Liver (tissue), 9 donors: ENCODE results near the gene LEF1. TPM values are rescaled to one million over a fixed set of nuclear protein-coding genes. Genes with fewer than 3 reads are reported as not detected.

Experiments used
- DNase-seq: peaks from one replicate; pipeline ENCODE4 v3.0.0-alpha.2; 2017; ENCODE audit warnings: low spot score
- H3K27ac ChIP-seq, 2 donors: one replicate each; pipeline ENCODE4 v1.7.0; 2013; ENCODE audit warnings: inconsistent platforms in 2 of 2, low read length in 2 of 2, control low read depth in 1 of 2, low read depth in 1 of 2, mild to moderate bottlenecking in 1 of 2
- H3K27me3 ChIP-seq, 4 donors: one replicate each; pipeline versions ENCODE4 v1.6.1 to v1.7.0; 2013; ENCODE audit warnings: low read length in 3 of 4, inconsistent platforms in 1 of 4, mild to moderate bottlenecking in 1 of 4, moderate library complexity in 1 of 4; ENCODE audit not compliant: control insufficient read depth in 4 of 4, insufficient read depth in 4 of 4
- H3K36me3 ChIP-seq, 4 donors: one replicate each; pipeline versions ENCODE4 v1.6.1 to v1.7.0; 2013; ENCODE audit warnings: low read length in 3 of 4, mild to moderate bottlenecking in 3 of 4, low read depth in 1 of 4, moderate library complexity in 1 of 4; ENCODE audit not compliant: control insufficient read depth in 4 of 4, insufficient read depth in 3 of 4
- H3K4me1 ChIP-seq, 4 donors: one replicate each; pipeline versions ENCODE4 v1.6.1 to v1.7.0; 2013; ENCODE audit warnings: low read length in 3 of 4, mild to moderate bottlenecking in 3 of 4, moderate library complexity in 1 of 4; ENCODE audit not compliant: control insufficient read depth in 4 of 4, insufficient read depth in 4 of 4
- H3K4me3 ChIP-seq, 3 donors: one replicate each; pipeline versions ENCODE4 v1.6.1 to v1.7.0; 2013; ENCODE audit warnings: low read length in 3 of 3, control low read depth in 1 of 3, low read depth in 1 of 3, mild to moderate bottlenecking in 1 of 3
- H3K9ac ChIP-seq, 2 donors: one replicate each; pipeline ENCODE4 v1.7.0; 2013; ENCODE audit warnings: low read length in 2 of 2, mild to moderate bottlenecking in 2 of 2, moderate library complexity in 2 of 2, control low read depth in 1 of 2, low read depth in 1 of 2
- H3K9me3 ChIP-seq, 4 donors: one replicate each; pipeline versions ENCODE4 v1.6.1 to v1.7.0; 2013; ENCODE audit warnings: low read length in 3 of 4; ENCODE audit not compliant: control insufficient read depth in 4 of 4
- ATF3 ChIP-seq: IDR thresholded peaks from 2 replicates; pipeline ENCODE4 v1.6.1; 2016; ENCODE audit warnings: antibody characterized with exemption
- EGR1 ChIP-seq, 2 donors: IDR thresholded peaks; 2 replicates each; pipeline ENCODE4 v1.6.1; 2016 to 2018; ENCODE audit warnings: antibody characterized with exemption in 2 of 2, low read depth in 2 of 2
- FOXA1 ChIP-seq: IDR thresholded peaks from 2 replicates; pipeline ENCODE4 v1.6.1; 2016; ENCODE audit warnings: antibody characterized with exemption
- FOXA2 ChIP-seq: IDR thresholded peaks from 2 replicates; pipeline ENCODE4 v1.6.1; 2016; ENCODE audit warnings: antibody characterized with exemption
- GABPA ChIP-seq, 2 donors: IDR thresholded peaks in 1 of 2; conservative IDR thresholded peaks in 1 of 2; 2 replicates each; pipeline ENCODE4 v1.6.1; 2016; ENCODE audit warnings: antibody characterized with exemption in 2 of 2, mild to moderate bottlenecking in 1 of 2, moderate library complexity in 1 of 2
- HNF4A ChIP-seq, 2 donors: conservative IDR thresholded peaks; 2 replicates each; pipeline ENCODE4 v1.6.1; 2016; ENCODE audit warnings: antibody characterized with exemption in 2 of 2, mild to moderate bottlenecking in 2 of 2
- HNF4G ChIP-seq: IDR thresholded peaks from 2 replicates; pipeline ENCODE4 v1.6.1; 2016; ENCODE audit warnings: antibody characterized with exemption
- JUND ChIP-seq, 2 donors: IDR thresholded peaks; 2 replicates each; pipeline ENCODE4 v1.6.1; 2016; ENCODE audit warnings: antibody characterized with exemption in 2 of 2
- NR2F2 ChIP-seq: IDR thresholded peaks from 2 replicates; pipeline ENCODE4 v1.6.1; 2016; ENCODE audit warnings: antibody characterized with exemption
- RAD21 ChIP-seq, 2 donors: IDR thresholded peaks; 2 replicates each; pipeline ENCODE4 v1.6.1; 2016; ENCODE audit warnings: antibody characterized with exemption in 2 of 2, mild to moderate bottlenecking in 2 of 2
- RXRA ChIP-seq, 2 donors: IDR thresholded peaks; 2 replicates each; pipeline ENCODE4 v1.6.1; 2017 to 2018; ENCODE audit warnings: antibody characterized with exemption in 2 of 2, mild to moderate bottlenecking in 1 of 2
- SP1 ChIP-seq: IDR thresholded peaks from 2 replicates; pipeline ENCODE4 v1.6.1; 2018; ENCODE audit warnings: antibody characterized with exemption, mild to moderate bottlenecking
- TAF1 ChIP-seq: conservative IDR thresholded peaks from 2 replicates; pipeline ENCODE4 v1.6.1; 2016; ENCODE audit warnings: antibody characterized with exemption, mild to moderate bottlenecking
- YY1 ChIP-seq: IDR thresholded peaks from 2 replicates; pipeline ENCODE4 v1.6.1; 2016; ENCODE audit warnings: antibody characterized with exemption, mild to moderate bottlenecking
- ZBTB33 ChIP-seq: IDR thresholded peaks from 2 replicates; pipeline ENCODE4 v1.6.1; 2016; ENCODE audit warnings: antibody characterized with exemption
- WGBS: extraction: QIAGEN DNeasy Blood & Tissue Kit; methylation state at CpG from one replicate; pipeline ENCODE4 v1.1.7; 2013; 5-methylcytosine and 5-hydroxymethylcytosine counted together
- polyA plus RNA-seq, 2 donors: library from polyadenylated mRNA; stranded (reverse) in 1 of 2; unstranded in 1 of 2; fragments of 200-250 nt in 1 of 2; fragments of >200 nt in 1 of 2; fragmentation: Nextera tagmentation in 1 of 2; extraction: Ambion mirVana in 1 of 2; gene quantifications; one replicate each; pipeline versions ENCODE4 v1.2.1 to v1.2.3, GENCODE V29; 2013 to 2015
- total RNA-seq, 2 donors: library from RNA; depleted of rRNA; stranded (reverse); fragments of >200 nt; gene quantifications; one replicate each; pipeline ENCODE4 v1.2.3, GENCODE V29; 2014
- TF ChIP-seq, protein P1 (sequence below): IDR thresholded peaks from 2 replicates; pipeline ENCODE4 v1.6.1; 2016; ENCODE audit warnings: antibody characterized with exemption, mild to moderate bottlenecking
- TF ChIP-seq, protein P2 (sequence below): IDR thresholded peaks from 2 replicates; pipeline ENCODE4 v1.6.1; 2016; ENCODE audit warnings: antibody characterized with exemption
- TF ChIP-seq, protein P3 (sequence below): fragments of 150-350 bp; IDR thresholded peaks from 2 replicates; pipeline ENCODE4 v1.5.1; 2017; ENCODE audit warnings: improper control_type of control experiment, low read depth, low read length; ENCODE audit not compliant: missing input control
- donor health status: healthy.
- donor health status: healthy.
- donor health status: healthy.
- donor health status: healthy.
- donor health status: healthy.

LEF1 gene
- total and polyA plus RNA-seq, 4 donors: 0.22 to 6.4 (median 0.46) TPM

DNA sequence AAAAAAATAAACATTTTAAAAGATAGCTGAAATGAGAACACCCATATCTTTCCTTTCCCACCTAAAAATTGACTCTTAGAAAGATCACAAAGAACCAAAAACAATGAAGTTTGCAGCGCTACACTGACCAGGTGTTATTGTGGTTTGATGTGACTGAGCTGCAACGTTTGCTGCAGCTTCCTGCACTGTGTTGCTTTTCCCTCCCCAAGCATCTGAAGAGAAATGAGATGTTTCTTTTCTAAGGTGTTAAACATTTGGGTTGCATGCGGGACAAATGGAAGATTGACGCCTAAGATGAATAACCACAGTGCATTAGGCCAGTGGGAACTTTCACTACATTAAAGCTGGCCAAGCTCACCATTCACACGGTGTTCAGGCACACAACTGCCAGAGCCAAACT, 8.9 kb downstream of the LEF1 start:
- no peak for DNase-seq
- TF ChIP-seq, protein P1, sequence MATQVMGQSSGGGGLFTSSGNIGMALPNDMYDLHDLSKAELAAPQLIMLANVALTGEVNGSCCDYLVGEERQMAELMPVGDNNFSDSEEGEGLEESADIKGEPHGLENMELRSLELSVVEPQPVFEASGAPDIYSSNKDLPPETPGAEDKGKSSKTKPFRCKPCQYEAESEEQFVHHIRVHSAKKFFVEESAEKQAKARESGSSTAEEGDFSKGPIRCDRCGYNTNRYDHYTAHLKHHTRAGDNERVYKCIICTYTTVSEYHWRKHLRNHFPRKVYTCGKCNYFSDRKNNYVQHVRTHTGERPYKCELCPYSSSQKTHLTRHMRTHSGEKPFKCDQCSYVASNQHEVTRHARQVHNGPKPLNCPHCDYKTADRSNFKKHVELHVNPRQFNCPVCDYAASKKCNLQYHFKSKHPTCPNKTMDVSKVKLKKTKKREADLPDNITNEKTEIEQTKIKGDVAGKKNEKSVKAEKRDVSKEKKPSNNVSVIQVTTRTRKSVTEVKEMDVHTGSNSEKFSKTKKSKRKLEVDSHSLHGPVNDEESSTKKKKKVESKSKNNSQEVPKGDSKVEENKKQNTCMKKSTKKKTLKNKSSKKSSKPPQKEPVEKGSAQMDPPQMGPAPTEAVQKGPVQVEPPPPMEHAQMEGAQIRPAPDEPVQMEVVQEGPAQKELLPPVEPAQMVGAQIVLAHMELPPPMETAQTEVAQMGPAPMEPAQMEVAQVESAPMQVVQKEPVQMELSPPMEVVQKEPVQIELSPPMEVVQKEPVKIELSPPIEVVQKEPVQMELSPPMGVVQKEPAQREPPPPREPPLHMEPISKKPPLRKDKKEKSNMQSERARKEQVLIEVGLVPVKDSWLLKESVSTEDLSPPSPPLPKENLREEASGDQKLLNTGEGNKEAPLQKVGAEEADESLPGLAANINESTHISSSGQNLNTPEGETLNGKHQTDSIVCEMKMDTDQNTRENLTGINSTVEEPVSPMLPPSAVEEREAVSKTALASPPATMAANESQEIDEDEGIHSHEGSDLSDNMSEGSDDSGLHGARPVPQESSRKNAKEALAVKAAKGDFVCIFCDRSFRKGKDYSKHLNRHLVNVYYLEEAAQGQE: no peak
- no peak for TF ChIP-seq JUND (IDR thresholded peaks at IDR 0.05)
- WGBS: 57% methylated on average over 5 of the region's 5 CpGs
- no peaks in the 10 kb centered on the region for H3K36me3 ChIP-seq
- H3K27me3 ChIP-seq: peaks cover 0 to 14% (median 4%) of the 10 kb centered on the region in 4 donors
- H3K27ac ChIP-seq: no peak overlapping the region
- H3K9ac ChIP-seq: no peak overlapping the region
- no peak overlapping the region for H3K4me3 ChIP-seq
- H3K9me3 ChIP-seq: no peaks in the 10 kb centered on the region
- no peaks in the 10 kb centered on the region for H3K4me1 ChIP-seq

DNA sequence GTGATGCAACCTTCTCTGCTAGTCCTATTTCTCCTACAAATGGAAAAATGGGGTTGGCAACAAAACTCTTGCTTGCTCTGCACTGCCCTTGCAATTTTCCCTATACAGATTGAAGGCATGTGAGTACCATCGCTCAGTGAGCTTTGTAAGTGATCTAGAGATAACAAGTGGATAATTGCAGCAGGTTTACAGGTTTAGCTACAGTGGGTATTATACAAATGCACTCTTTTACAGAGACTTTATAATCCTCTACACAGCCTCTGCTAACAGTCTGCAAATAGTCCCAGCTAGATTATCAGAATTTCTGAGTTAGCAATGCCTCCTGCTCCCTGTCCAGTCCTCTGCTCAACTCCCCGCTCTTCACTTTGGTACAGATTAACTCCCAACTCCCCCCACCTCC, 11.1 kb downstream of the LEF1 start:
- TF ChIP-seq RAD21 (IDR thresholded peaks at IDR 0.05) (no peak), TAF1 (no peak), HNF4G (no peak), HNF4A (conservative IDR thresholded peaks at IDR 0.05) (no peak), SP1 (no peak), FOXA1 (no peak), YY1 (no peak), ZBTB33 (no peak), GABPA (IDR thresholded peaks at IDR 0.05 in 1 of 2, conservative IDR thresholded peaks at IDR 0.05 in 1 of 2) (no peak), NR2F2 (no peak), EGR1 (IDR thresholded peaks at IDR 0.05; ENCODE audit: low read depth in 2 of 2) (no peak), RXRA (IDR thresholded peaks at IDR 0.05) (no peak), JUND (IDR thresholded peaks at IDR 0.05) (no peak), FOXA2 (no peak), ATF3 (no peak)
- TF ChIP-seq, protein P2, sequence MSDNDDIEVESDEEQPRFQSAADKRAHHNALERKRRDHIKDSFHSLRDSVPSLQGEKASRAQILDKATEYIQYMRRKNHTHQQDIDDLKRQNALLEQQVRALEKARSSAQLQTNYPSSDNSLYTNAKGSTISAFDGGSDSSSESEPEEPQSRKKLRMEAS: no peak
- TF ChIP-seq, protein P1: no peak
- TF ChIP-seq, protein P3, sequence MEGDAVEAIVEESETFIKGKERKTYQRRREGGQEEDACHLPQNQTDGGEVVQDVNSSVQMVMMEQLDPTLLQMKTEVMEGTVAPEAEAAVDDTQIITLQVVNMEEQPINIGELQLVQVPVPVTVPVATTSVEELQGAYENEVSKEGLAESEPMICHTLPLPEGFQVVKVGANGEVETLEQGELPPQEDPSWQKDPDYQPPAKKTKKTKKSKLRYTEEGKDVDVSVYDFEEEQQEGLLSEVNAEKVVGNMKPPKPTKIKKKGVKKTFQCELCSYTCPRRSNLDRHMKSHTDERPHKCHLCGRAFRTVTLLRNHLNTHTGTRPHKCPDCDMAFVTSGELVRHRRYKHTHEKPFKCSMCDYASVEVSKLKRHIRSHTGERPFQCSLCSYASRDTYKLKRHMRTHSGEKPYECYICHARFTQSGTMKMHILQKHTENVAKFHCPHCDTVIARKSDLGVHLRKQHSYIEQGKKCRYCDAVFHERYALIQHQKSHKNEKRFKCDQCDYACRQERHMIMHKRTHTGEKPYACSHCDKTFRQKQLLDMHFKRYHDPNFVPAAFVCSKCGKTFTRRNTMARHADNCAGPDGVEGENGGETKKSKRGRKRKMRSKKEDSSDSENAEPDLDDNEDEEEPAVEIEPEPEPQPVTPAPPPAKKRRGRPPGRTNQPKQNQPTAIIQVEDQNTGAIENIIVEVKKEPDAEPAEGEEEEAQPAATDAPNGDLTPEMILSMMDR: no peak
- WGBS: 67% methylated on average over 2 of the region's 2 CpGs
- peaks cover 0 to 13% (median 4%) of the 10 kb centered on the region in 4 donors for H3K27me3 ChIP-seq
- no peak overlapping the region for H3K9ac ChIP-seq
- DNase-seq: no peak
- no peaks in the 10 kb centered on the region for H3K4me1 ChIP-seq
- H3K27ac ChIP-seq: no peak overlapping the region
- H3K4me3 ChIP-seq: no peak overlapping the region
- H3K36me3 ChIP-seq: no peaks in the 10 kb centered on the region
- H3K9me3 ChIP-seq: no peaks in the 10 kb centered on the region
